Amniotic stem cell (primary cell): ENCODE results near the gene DMRT2.

Experiments
- DNase-seq: peaks from one replicate; lab custom pipeline; 2025; lab: John Stamatoyannopoulos, UW

Gene DMRT2

GRCh38 chr9:1096155-1096964 lies 46.2 kb downstream of the DMRT2 start:
- DNase-seq: no peak

- DNase-seq: no peak
Observed at GRCh38 chr9:1098551-1098950, 48.4 kb downstream of the DMRT2 start.

GRCh38 chr9:1100201-1100600 lies 50.0 kb downstream of the DMRT2 start:
- no peak for DNase-seq

- DNase-seq: no peak
Observed at GRCh38 chr9:1100945-1101344, 50.8 kb downstream of the DMRT2 start.

GRCh38 chr9:1101846-1102641 lies 51.9 kb downstream of the DMRT2 start:
- no peak for DNase-seq

- no peak for DNase-seq
Observed at GRCh38 chr9:1102642-1102970, 52.4 kb downstream of the DMRT2 start.
